Measurements from ENCODE around the gene DUSP8. TPM values are rescaled to one million over a fixed set of nuclear protein-coding genes. Genes with fewer than 3 reads are reported as not detected.

Gene DUSP8
- total and polyA plus RNA-seq, 2 of the 8 experiments (the other 6 are each of a cell fraction or from before 2014, with no cell fraction given): 2.8 to 3.6 TPM

DNA sequence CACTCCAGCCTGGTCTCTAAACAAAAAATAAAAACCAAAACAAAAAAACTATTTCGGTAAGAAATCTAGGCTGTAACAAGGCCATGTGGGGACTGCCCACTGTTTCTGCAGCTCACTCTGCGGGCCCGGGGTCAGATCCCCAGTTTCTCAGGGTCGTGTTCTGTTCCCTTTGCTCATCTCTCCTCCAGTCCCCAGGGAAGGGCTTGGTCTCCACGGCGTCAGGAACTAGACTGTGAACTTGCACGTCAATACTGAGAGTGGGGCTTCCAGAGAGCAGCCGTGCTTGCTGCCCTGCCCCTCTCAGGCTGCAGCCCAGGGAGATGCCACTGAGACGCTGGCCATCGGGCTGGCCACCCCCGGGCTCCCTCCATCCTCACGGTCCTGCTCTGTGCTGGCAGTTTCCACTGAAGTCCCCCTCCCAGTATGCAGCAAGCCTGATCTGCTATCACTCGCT lies 51.8 kb downstream of the DUSP8 start (continued):
- TF ChIP-seq JUND (IDR thresholded peaks at IDR 0.05; ENCODE audit: low read length) (no peak), ZNF274 (IDR thresholded peaks at IDR 0.05; ENCODE audit: borderline replicate concordance, extremely low read depth, low read length) (no peak), CEBPB (IDR thresholded peaks at IDR 0.05; ENCODE audit: low read depth, low read length) (no peak), TCF12 (IDR thresholded peaks at IDR 0.05; ENCODE audit: low read depth, low read length) (no peak), JUN (IDR thresholded peaks at IDR 0.05; ENCODE audit: low read depth, low read length) (no peak), CBX5 (IDR thresholded peaks at IDR 0.05; ENCODE audit: low read depth, low read length) (no peak), FOSL1 (IDR thresholded peaks at IDR 0.05; ENCODE audit: insufficient read depth, low read depth, low read length) (no peak), KDM5A (IDR thresholded peaks at IDR 0.05; ENCODE audit: low read length) (no peak)
